ENCODE data around the gene COPS7B.

COPS7B gene

GRCh38 chr2:231786917-231787292 is 660 bp downstream of the COPS7B start:
- DNase-seq: no peak

GRCh38 chr2:231791107-231791506 is 4.9 kb downstream of the COPS7B start:
- DNase-seq: no peak

GRCh38 chr2:231794383-231794782 is 8.1 kb downstream of the COPS7B start:
- no peak for DNase-seq

GRCh38 chr2:231795525-231796327 is 9.5 kb downstream of the COPS7B start:
- DNase-seq: no peak

GRCh38 chr2:231800493-231801091 is 14.3 kb downstream of the COPS7B start:
- DNase-seq: no peak

GRCh38 chr2:231803501-231804138 is 17.4 kb downstream of the COPS7B start:
- no peak for DNase-seq

GRCh38 chr2:231807020-231807419 is 20.8 kb downstream of the COPS7B start:
- no peak for DNase-seq

GRCh38 chr2:231810905-231811304 is 24.7 kb downstream of the COPS7B start:
- DNase-seq: no peak

GRCh38 chr2:231816327-231817026 is 30.2 kb downstream of the COPS7B start:
- no peak for DNase-seq

GRCh38 chr2:231819447-231820042 is 33.3 kb downstream of the COPS7B start:
- no peak for DNase-seq

- no peak for DNase-seq
Measured at GRCh38 chr2:231820786-231821303, 34.6 kb downstream of the COPS7B start.

GRCh38 chr2:231821908-231822307 is 35.7 kb downstream of the COPS7B start:
- no peak for DNase-seq

- DNase-seq: no peak
Measured at GRCh38 chr2:231853105-231853504, 66.9 kb downstream of the COPS7B start.

- DNase-seq: no peak
Measured at GRCh38 chr2:231854616-231855125, 68.4 kb downstream of the COPS7B start.

GRCh38 chr2:231856959-231857358 is 70.7 kb downstream of the COPS7B start:
- DNase-seq: no peak
